Caco-2 (cell line): ENCODE results near the gene FSTL3. TPM values are rescaled to one million over a fixed set of nuclear protein-coding genes. Genes with fewer than 3 reads are reported as not detected.

Experiments
- BruUV-seq: library from RNA; stranded (reverse); fragments of 400-500 nt; replicated peaks from 2 replicates; lab custom pipeline; 2021; lab: Mats Ljungman, UMichigan
- CTCF ChIA-PET: fragments of 300-600 bp; sonication (Branson Sonifier 250); formaldehyde crosslinking; loops from one replicate; lab custom pipeline; 2022; ENCODE audit warnings: antibody characterized with exemption; lab: Charles Lee
- POLR2A ChIA-PET: fragments of 300-600 bp; sonication (Branson Sonifier 250); formaldehyde crosslinking; loops from one replicate; lab custom pipeline; 2022; ENCODE audit warnings: antibody characterized with exemption; lab: Charles Lee
- DNase-seq, 2 experiments: peaks; one replicate each; pipeline versions ENCODE4 v3.0.0 to v3.0.0-alpha.2; 2020 to 2022
- H3K27me3 ChIP-seq: replicated peaks from 2 replicates; pipeline ENCODE4 v1.6.0; 2011; ENCODE audit warnings: low read length; ENCODE audit not compliant: control insufficient read depth, insufficient read depth
- H3K36me3 ChIP-seq: 2 replicates; pipeline ENCODE4 v1.5.1; 2011; ENCODE audit warnings: low read length; ENCODE audit not compliant: control insufficient read depth, insufficient read depth
- H3K4me1 ChIP-seq: fragments of 250-450 bp; sonication (Bioruptor Pico); 2 replicates; pipeline ENCODE4 v1.5.1; 2020; ENCODE audit warnings: mild to moderate bottlenecking
- H3K4me3 ChIP-seq: 2 replicates; pipeline ENCODE4 v1.5.1; 2011; ENCODE audit warnings: low read depth, mild to moderate bottlenecking, control low read depth, low read length
- H3K9me3 ChIP-seq: fragments of 250-450 bp; sonication (Bioruptor Pico); 2 replicates; pipeline ENCODE4 v1.5.1; 2020; ENCODE audit warnings: mild to moderate bottlenecking, moderate library complexity
- H3K27ac Mint-ChIP-seq: one replicate; pipeline ENCODE4 v1.8.0; 2022; ENCODE audit warnings: mixed read lengths; ENCODE audit not compliant: unreplicated experiment
- H3K27me3 Mint-ChIP-seq: one replicate; pipeline ENCODE4 v1.8.0; 2022; ENCODE audit warnings: mixed read lengths; ENCODE audit not compliant: insufficient read depth, unreplicated experiment
- H3K36me3 Mint-ChIP-seq: one replicate; pipeline ENCODE4 v1.8.0; 2022; ENCODE audit warnings: mild to moderate bottlenecking, mixed read lengths; ENCODE audit not compliant: insufficient read depth, unreplicated experiment
- H3K4me1 Mint-ChIP-seq: one replicate; pipeline ENCODE4 v1.8.0; 2022; ENCODE audit warnings: low read depth, mixed read lengths; ENCODE audit not compliant: unreplicated experiment
- H3K4me3 Mint-ChIP-seq: one replicate; pipeline ENCODE4 v1.8.0; 2022; ENCODE audit warnings: mild to moderate bottlenecking, moderate library complexity, mixed read lengths; ENCODE audit not compliant: unreplicated experiment
- H3K9me3 Mint-ChIP-seq: one replicate; pipeline ENCODE4 v1.8.0; 2022; ENCODE audit warnings: mixed read lengths; ENCODE audit not compliant: unreplicated experiment
- intact Hi-C: fragments of 100-400 bp; cut with micrococcal nuclease; formaldehyde crosslinking; loops from one replicate; pipeline ENCODE4 v1.10.0; 2022; ENCODE audit not compliant: unreplicated experiment
- total RNA-seq: library from RNA; stranded (reverse); gene quantifications from 2 replicates; pipeline ENCODE4 v1.2.3, GENCODE V29; 2022
- TF ChIP-seq, protein P1 (sequence below), 2 experiments: fragments of 200-600 bp in 1 of 2; IDR thresholded peaks; 1 replicate in 1 of 2; 2 replicates in 1 of 2; pipeline versions ENCODE4 v1.5.1 to v1.8.0; 2011 to 2022; ENCODE audit warnings: antibody characterized with exemption in 1 of 2, control low read depth in 1 of 2, inconsistent platforms in 1 of 2, low read depth in 1 of 2, low read length in 1 of 2, mild to moderate bottlenecking in 1 of 2, moderate library complexity in 1 of 2; ENCODE audit not compliant: insufficient read depth in 1 of 2, severe bottlenecking in 1 of 2, unreplicated experiment in 1 of 2

The FSTL3 gene
- total RNA-seq, 1 experiment from 2014 or later, result 26.3 TPM

DNA sequence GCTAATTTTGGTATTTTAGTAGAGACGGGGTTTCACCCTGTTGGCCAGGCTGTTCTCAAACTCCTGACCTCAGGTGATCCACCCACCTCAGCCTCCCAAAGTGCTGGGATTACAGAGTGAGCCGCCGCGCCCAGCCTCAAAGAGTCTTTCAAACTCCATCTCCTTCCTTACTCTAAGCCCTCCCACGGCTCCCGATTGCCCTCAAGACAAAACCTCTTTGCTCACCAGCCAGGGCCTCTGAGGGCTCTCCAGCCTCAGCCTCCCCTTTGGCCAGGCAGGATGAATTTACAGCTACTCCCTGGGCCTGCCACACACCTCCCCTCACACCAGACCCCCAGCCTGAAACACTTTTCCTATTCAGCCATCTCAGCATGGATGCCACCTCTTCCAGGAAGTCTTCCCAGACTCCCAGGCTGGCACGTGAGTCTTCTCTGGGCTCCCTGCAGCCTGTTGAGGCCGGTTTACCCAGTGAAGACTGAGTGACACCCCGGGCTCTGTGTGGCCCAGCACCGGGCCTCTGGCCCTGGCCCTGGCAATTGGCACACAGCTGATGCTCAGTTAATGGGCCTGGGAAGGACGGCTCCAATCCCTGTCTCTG lies 11.5 kb downstream of the FSTL3 start:
- ChIA-PET CTCF (no interaction called here), POLR2A (no interaction called here)
- no peak overlapping the region for H3K4me3 Mint-ChIP-seq
- H3K27me3 Mint-ChIP-seq, result no peaks in the 10 kb centered on the region
- no peaks in the 10 kb centered on the region for H3K27me3 ChIP-seq
- no peaks in the 10 kb centered on the region for H3K4me1 ChIP-seq
- no peak overlapping the region for H3K27ac Mint-ChIP-seq
- no peaks in the 10 kb centered on the region for H3K36me3 ChIP-seq
- TF ChIP-seq, protein P1, sequence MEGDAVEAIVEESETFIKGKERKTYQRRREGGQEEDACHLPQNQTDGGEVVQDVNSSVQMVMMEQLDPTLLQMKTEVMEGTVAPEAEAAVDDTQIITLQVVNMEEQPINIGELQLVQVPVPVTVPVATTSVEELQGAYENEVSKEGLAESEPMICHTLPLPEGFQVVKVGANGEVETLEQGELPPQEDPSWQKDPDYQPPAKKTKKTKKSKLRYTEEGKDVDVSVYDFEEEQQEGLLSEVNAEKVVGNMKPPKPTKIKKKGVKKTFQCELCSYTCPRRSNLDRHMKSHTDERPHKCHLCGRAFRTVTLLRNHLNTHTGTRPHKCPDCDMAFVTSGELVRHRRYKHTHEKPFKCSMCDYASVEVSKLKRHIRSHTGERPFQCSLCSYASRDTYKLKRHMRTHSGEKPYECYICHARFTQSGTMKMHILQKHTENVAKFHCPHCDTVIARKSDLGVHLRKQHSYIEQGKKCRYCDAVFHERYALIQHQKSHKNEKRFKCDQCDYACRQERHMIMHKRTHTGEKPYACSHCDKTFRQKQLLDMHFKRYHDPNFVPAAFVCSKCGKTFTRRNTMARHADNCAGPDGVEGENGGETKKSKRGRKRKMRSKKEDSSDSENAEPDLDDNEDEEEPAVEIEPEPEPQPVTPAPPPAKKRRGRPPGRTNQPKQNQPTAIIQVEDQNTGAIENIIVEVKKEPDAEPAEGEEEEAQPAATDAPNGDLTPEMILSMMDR (IDR thresholded peaks at IDR 0.05; ENCODE audit: insufficient read depth in 1 of 2, low read depth in 1 of 2, low read length in 1 of 2, severe bottlenecking in 1 of 2, unreplicated experiment in 1 of 2), result no peak
- BruUV-seq, result no TSS peak
- no peak overlapping the region for H3K4me3 ChIP-seq
- no peaks in the 10 kb centered on the region for H3K9me3 Mint-ChIP-seq
- intact Hi-C loops, result no loop called here
- peaks cover 5% of the 10 kb centered on the region for H3K4me1 Mint-ChIP-seq
- peaks cover 14% of the 10 kb centered on the region for H3K36me3 Mint-ChIP-seq
- H3K9me3 ChIP-seq, result no peaks in the 10 kb centered on the region
- DNase-seq, result no peak

DNA sequence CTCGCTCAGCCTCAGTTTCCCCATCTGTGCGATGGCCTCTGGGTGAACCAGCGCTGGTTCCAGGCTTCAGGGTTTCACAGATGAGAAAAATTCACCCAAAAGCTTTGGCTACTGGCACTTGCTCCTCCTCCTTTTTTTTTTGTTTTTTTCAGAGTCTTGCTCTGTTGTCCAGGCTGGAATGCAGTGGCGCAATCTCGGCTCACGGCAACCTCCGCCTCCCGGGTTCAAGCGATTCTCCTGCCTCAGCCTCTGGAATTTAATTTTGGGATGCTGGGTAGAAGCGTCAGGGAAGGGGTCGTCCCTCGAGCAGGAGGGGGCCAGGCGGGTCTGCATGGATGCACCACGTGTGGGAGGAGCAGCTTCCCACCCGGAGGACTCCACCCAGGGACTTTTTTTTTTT lies 12.0 kb downstream of the FSTL3 start:
- CTCF ChIA-PET, result no interaction called here
- intact Hi-C loops, result no loop called here
- TF ChIP-seq, protein P1 (IDR thresholded peaks at IDR 0.05; ENCODE audit: insufficient read depth in 1 of 2, low read depth in 1 of 2, low read length in 1 of 2, severe bottlenecking in 1 of 2, unreplicated experiment in 1 of 2), result no peak
- H3K27me3 Mint-ChIP-seq, result no peaks in the 10 kb centered on the region
- no peak for DNase-seq
- H3K27ac Mint-ChIP-seq, result no peak overlapping the region
- H3K4me1 Mint-ChIP-seq, result peaks cover 5% of the 10 kb centered on the region
- no peaks in the 10 kb centered on the region for H3K36me3 ChIP-seq
- H3K36me3 Mint-ChIP-seq, result peaks cover 8% of the 10 kb centered on the region
- H3K4me3 Mint-ChIP-seq, result no peak overlapping the region
- POLR2A ChIA-PET, result no interaction called here
- BruUV-seq, result no TSS peak
- no peaks in the 10 kb centered on the region for H3K9me3 ChIP-seq
- H3K4me1 ChIP-seq, result no peaks in the 10 kb centered on the region
- H3K27me3 ChIP-seq, result no peaks in the 10 kb centered on the region
- no peaks in the 10 kb centered on the region for H3K9me3 Mint-ChIP-seq
- H3K4me3 ChIP-seq, result no peak overlapping the region

DNA sequence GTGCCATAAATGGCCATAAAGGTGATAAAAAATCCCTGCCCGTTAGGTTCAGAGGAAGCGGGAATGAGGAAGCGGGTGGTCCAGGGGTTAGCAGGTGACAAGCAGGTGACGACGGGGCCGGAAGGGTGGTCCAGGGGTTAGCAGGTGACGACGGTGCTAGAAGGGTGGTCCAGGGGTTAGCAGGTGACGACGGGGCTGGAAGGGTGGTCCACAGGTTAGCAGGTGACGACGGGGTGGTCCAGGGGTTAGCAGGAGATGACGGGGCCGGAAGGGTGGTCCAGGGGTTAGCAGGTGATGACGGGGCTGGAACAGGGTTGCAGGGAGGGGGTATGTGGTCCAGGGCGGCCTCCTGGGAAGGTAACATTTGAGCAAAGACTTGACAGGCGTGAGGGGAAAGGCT lies 12.8 kb downstream of the FSTL3 start:
- no TSS peak for BruUV-seq
- H3K9me3 ChIP-seq, result no peaks in the 10 kb centered on the region
- no peaks in the 10 kb centered on the region for H3K27me3 ChIP-seq
- H3K36me3 Mint-ChIP-seq, result peaks cover 5% of the 10 kb centered on the region
- no peak overlapping the region for H3K4me3 ChIP-seq
- no peaks in the 10 kb centered on the region for H3K27me3 Mint-ChIP-seq
- CTCF ChIA-PET, result no interaction called here
- TF ChIP-seq, protein P1 (IDR thresholded peaks at IDR 0.05; ENCODE audit: insufficient read depth in 1 of 2, low read depth in 1 of 2, low read length in 1 of 2, severe bottlenecking in 1 of 2, unreplicated experiment in 1 of 2), result no peak
- H3K36me3 ChIP-seq, result no peaks in the 10 kb centered on the region
- no peak overlapping the region for H3K4me3 Mint-ChIP-seq
- H3K9me3 Mint-ChIP-seq, result no peaks in the 10 kb centered on the region
- POLR2A ChIA-PET, result no interaction called here
- peaks cover 5% of the 10 kb centered on the region for H3K4me1 Mint-ChIP-seq
- intact Hi-C loops, result no loop called here
- DNase-seq, result no peak
- H3K27ac Mint-ChIP-seq, result no peak overlapping the region
- no peaks in the 10 kb centered on the region for H3K4me1 ChIP-seq
